Common myeloid progenitor, CD34-positive (primary cell): ENCODE measurements around the gene GUCY1A2.
"Not testable (repeated sequence)": the region's sequence is repeated elsewhere in the genome, so short reads cannot be mapped to it uniquely, and the experiment has no call there.

Experiments
- CTCF ChIA-PET: fragments of 350-600 bp; sonication (Branson Sonifier 250); formaldehyde crosslinking; loops from one replicate; lab custom pipeline; 2021; ENCODE audit warnings: antibody characterized with exemption; lab: Charles Lee
- POLR2A ChIA-PET: fragments of 350-600 bp; sonication (Branson Sonifier 250); formaldehyde crosslinking; loops from one replicate; lab custom pipeline; 2021; ENCODE audit warnings: antibody characterized with exemption; lab: Charles Lee
- DNase-seq, 3 donors: peaks; one replicate each; pipeline versions ENCODE4 v3.0.0 to v3.0.0-alpha.2; 2013
- H3K27ac ChIP-seq, 2 experiments: 1 replicate in 1 of 2; 2 replicates in 1 of 2; pipeline ENCODE4 v1.7.0; 2013; ENCODE audit warnings: inconsistent platforms in 2 of 2, low read length in 2 of 2, mild to moderate bottlenecking in 2 of 2, low read depth in 1 of 2, moderate library complexity in 1 of 2; ENCODE audit not compliant: severe bottlenecking in 2 of 2, insufficient read depth in 1 of 2, poor library complexity in 1 of 2
- H3K27me3 ChIP-seq, 5 experiments: replicated peaks in 2 of 5; 1 replicate in 3 of 5; 2 replicates in 2 of 5; pipeline versions ENCODE4 v1.6.1 to v1.7.0; 2013; ENCODE audit warnings: low read length in 4 of 5, mild to moderate bottlenecking in 2 of 5, moderate library complexity in 2 of 5, inconsistent platforms in 1 of 5; ENCODE audit not compliant: insufficient read depth in 5 of 5, control insufficient read depth in 4 of 5
- H3K36me3 ChIP-seq, 4 experiments: 1 replicate in 2 of 4; 2 replicates in 2 of 4; pipeline versions ENCODE4 v1.6.1 to v1.7.0; 2013; ENCODE audit warnings: low read length in 3 of 4, control low read depth in 1 of 4, mild to moderate bottlenecking in 1 of 4; ENCODE audit not compliant: control insufficient read depth in 4 of 4, insufficient read depth in 4 of 4
- H3K4me1 ChIP-seq, 4 experiments: 1 replicate in 3 of 4; 2 replicates in 1 of 4; pipeline versions ENCODE4 v1.6.1 to v1.7.1; 2013; ENCODE audit warnings: low read length in 3 of 4, mild to moderate bottlenecking in 3 of 4, control low read depth in 1 of 4, inconsistent platforms in 1 of 4, moderate library complexity in 1 of 4; ENCODE audit not compliant: control insufficient read depth in 4 of 4, insufficient read depth in 4 of 4; ENCODE audit errors: control extremely low read depth in 1 of 4
- H3K4me3 ChIP-seq, 7 experiments: 1 replicate in 4 of 7; 2 replicates in 3 of 7; pipeline versions ENCODE4 v1.5.1 to v1.7.0; 2013; ENCODE audit warnings: mild to moderate bottlenecking in 7 of 7, low read length in 6 of 7, moderate library complexity in 6 of 7, inconsistent platforms in 2 of 7, low read depth in 2 of 7, control low read depth in 1 of 7; ENCODE audit not compliant: insufficient read depth in 4 of 7, control insufficient read depth in 1 of 7; ENCODE audit errors: extremely low read depth in 1 of 7
- H3K9me3 ChIP-seq, 5 experiments: 1 replicate in 4 of 5; 2 replicates in 1 of 5; pipeline versions ENCODE4 v1.6.1 to v1.7.1; 2013; ENCODE audit warnings: low read length in 4 of 5, mild to moderate bottlenecking in 2 of 5, inconsistent platforms in 1 of 5, low read depth in 1 of 5, moderate library complexity in 1 of 5; ENCODE audit not compliant: control insufficient read depth in 4 of 5, insufficient read depth in 2 of 5; ENCODE audit errors: control extremely low read depth in 1 of 5
- WGBS: methylation state at CpG from one replicate; pipeline ENCODE4 v1.1.5; 2013; ENCODE audit not compliant: insufficient coverage; 5-methylcytosine and 5-hydroxymethylcytosine counted together

GUCY1A2 gene

DNA sequence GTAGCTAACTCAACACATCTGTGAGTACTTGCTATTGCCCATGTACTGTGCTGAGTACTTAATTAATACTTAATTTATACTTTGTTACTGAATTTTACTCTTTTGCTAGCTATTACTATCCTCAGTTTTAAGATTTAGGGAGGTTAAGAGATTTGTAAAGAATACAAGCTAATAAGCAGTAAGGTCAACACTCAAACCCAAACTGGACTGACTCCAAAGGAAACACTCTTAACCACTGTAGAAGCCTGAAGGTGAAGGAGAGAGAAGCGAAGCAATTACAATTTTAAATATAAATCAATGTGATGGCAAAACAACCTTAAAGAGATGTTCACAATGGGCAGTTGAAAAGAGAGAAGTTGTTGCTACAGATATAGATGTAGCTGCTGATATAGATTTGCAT is 204.5 kb downstream of the GUCY1A2 start:
- POLR2A ChIA-PET, result no interaction called here
- Histone ChIP-seq H3K4me3 (no peak overlapping the region), H3K27me3 (no peaks in the 10 kb centered on the region), H3K27ac (no peak overlapping the region), H3K9me3 (no peaks in the 10 kb centered on the region), H3K4me1 (no peaks in the 10 kb centered on the region), H3K36me3 (no peaks in the 10 kb centered on the region)
- no peak for DNase-seq
- no CpG with 5 or more reads among the region's 1 CpG for WGBS
- CTCF ChIA-PET, result no interaction called here

DNA sequence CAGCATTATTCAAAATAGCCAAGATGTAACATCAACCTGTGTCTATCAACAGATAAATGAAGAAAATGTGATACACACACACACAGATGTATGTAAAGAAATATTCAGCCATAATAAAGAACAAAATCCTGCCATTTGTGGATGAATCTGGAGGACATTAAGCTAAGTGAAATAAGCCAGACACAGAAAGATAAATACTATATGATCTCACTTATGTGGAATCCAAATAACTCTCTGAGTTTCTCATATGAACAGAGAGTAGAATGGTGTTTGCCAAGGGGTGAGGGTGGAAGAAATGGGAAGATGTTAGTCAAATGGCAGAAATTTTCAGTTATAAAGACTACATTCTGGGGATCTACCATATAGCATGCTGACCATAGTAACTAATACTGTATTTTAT is 224.2 kb downstream of the GUCY1A2 start:
- ChIA-PET CTCF (no interaction called here), POLR2A (no interaction called here)

DNA sequence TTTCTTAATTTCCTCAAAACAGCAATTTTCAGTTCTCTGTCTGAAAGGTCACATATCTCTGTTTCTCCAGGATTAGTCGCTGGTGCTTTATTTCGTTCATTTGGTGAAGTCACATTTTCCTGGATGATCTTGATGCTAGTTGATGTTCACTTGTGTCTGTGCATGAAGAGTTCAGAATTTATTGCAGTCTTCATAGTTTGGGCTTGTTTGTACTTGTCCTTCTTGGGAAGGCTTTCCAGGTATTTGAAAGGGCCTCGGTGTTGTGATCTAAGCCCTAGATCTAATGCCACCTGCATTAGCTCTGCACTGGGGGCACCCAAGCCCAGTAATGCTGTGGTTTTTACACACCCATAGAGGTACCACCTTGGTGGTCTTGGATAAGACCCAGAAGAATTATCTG is 228.9 kb downstream of the GUCY1A2 start:
- H3K9me3 ChIP-seq, result peaks cover 0 to 2% (median 0%) of the 10 kb centered on the region in 5 experiments
- H3K27me3 ChIP-seq, result no peaks in the 10 kb centered on the region
- no peak overlapping the region for H3K4me3 ChIP-seq
- DNase-seq, result no peak
- ChIA-PET POLR2A (no interaction called here), CTCF (no interaction called here)
- H3K27ac ChIP-seq, result no peak overlapping the region
- H3K4me1 ChIP-seq, result no peaks in the 10 kb centered on the region
- no peaks in the 10 kb centered on the region for H3K36me3 ChIP-seq
- WGBS, result 96% methylated on average over 3 of the region's 3 CpGs

More for the DNA sequence above, 224.2 kb downstream of the GUCY1A2 start:
- Histone ChIP-seq H3K27me3 (no peaks in the 10 kb centered on the region), H3K27ac (no peak overlapping the region), H3K36me3 (no peaks in the 10 kb centered on the region), H3K4me3 (no peak overlapping the region), H3K9me3 (peaks cover 0 to 2% (median 0%) of the 10 kb centered on the region in 5 experiments), H3K4me1 (no peaks in the 10 kb centered on the region)
- no peak for DNase-seq

DNA sequence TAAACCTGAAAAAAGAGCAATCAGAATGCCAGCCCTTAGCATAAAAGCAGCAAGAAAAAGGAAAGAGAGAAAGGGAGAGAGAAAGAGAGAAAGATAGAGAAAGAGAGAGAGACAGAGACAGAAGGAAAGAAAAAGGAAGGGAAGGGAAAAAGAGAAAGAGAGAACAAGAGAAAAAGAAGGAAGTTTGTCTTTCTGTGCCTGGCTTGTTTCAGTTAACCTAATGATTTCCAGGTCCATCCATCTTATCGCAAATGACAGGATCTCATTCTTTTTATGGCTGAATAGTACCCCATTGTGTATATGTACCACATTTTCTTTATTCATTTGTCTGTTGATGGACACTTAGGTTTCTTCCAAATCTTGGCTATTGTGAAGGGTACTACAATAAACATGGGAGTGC is 230.8 kb downstream of the GUCY1A2 start:
- no CpG with 5 or more reads among the region's 1 CpG for WGBS
- no peaks in the 10 kb centered on the region for H3K36me3 ChIP-seq
- H3K27ac ChIP-seq, result no peak overlapping the region
- no peak overlapping the region for H3K4me3 ChIP-seq
- no peak for DNase-seq
- H3K27me3 ChIP-seq, result no peaks in the 10 kb centered on the region
- ChIA-PET CTCF (no interaction called here), POLR2A (no interaction called here)
- peaks cover 0 to 2% (median 0%) of the 10 kb centered on the region in 5 experiments for H3K9me3 ChIP-seq
- no peaks in the 10 kb centered on the region for H3K4me1 ChIP-seq

DNA sequence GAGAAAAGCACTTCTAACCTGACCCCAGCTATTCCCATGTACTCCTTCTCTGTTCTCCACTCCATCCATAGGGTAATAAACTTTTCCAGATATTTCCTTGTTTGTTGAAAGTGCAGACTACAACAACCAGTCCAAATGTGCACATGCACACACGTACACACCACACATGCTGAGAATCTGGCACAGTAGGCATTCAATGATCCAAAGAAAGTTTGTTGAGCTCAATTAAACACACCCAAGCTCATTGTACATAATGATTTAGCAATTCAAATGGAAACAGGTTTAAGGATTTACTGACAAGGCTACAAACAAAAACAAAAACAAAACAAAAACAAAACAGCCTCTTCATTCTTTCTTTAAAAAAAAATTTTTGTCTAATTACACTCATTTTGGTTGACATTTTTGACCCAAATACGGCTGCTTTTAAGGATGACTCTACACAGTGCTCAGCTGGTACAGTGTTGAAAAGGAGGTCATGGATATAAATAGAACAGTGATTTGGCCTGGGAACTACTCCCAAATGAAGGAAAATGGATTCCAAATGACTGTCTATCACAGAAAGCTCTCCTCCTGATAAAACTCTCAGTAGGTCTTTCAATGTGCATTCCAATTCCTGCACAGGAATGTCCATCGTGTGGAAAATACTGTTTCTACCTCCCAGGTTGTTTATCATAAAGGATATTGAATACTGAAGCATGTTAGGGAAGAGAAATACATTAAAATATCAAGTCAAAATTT is 232.2 kb downstream of the GUCY1A2 start:
- WGBS, result 83% methylated on average over 1 of the region's 3 CpGs
- no peak for DNase-seq
- no peaks in the 10 kb centered on the region for H3K36me3 ChIP-seq
- H3K4me3 ChIP-seq, result no peak overlapping the region
- CTCF ChIA-PET, result no interaction called here
- H3K27ac ChIP-seq, result no peak overlapping the region
- no peaks in the 10 kb centered on the region for H3K27me3 ChIP-seq
- POLR2A ChIA-PET, result no interaction called here
- H3K4me1 ChIP-seq, result no peaks in the 10 kb centered on the region
- H3K9me3 ChIP-seq, result peaks cover 0 to 2% (median 0%) of the 10 kb centered on the region in 5 experiments

DNA sequence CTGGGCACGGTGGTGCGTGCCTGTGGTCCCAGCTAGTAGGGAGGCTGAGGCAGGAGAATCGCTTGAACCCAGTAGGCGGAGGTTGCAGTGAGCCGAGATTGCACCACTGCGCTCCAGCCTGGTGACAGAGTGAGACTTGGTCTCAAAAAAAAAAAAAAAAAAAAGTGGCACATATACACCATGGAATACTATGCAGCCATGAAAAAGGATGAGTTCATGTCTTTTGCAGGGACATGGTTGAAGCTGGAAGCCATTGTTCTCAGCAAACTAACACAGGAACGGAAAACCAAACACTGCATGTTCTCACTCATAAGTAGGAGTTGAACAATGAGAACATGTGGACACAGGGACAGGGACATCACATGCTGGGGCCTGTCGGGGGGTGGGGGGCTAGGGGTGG is 241.0 kb downstream of the GUCY1A2 start:
- H3K27me3 ChIP-seq, H3K9me3 ChIP-seq, H3K36me3 ChIP-seq, H3K4me1 ChIP-seq, POLR2A ChIA-PET, H3K4me3 ChIP-seq, DNase-seq, H3K27ac ChIP-seq: not testable (repeated sequence)
- 100% methylated on average over 2 of the region's 8 CpGs for WGBS
- CTCF ChIA-PET, result interaction anchor here (1.2 kb wide), 1 partner anchor 33 kb away, joined by 4 read pairs; no protein-coding TSS in a partner anchor

DNA sequence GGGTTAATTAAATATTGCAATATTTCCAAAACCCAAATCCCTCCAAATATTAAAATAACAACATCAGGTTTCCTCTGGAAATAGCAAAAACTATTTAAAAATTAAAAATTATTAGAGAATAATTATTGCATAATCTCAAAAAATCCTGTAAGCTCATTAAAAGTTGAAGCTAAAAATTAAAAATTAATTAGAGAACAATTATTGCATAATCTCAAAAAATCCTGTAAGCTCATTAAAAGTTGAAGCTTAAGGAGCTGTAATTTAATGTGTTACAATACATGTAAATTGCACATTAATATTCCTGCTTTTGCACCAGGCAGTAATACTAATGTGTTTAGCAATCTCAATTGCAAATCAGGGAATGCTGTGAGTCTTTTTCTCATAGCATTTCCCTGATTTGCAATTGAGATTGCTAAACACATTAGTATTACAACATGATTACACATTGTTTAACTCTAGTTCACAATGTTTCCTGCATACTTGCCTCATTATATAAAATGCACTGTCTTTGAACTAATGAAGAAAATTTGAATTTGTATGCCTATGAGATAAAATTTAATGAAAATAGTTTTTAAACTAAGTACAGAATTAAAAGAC is 247.7 kb downstream of the GUCY1A2 start:
- Histone ChIP-seq H3K4me3 (no peak overlapping the region), H3K27me3 (no peaks in the 10 kb centered on the region), H3K27ac (no peak overlapping the region), H3K4me1 (no peaks in the 10 kb centered on the region), H3K9me3 (no peaks in the 10 kb centered on the region), H3K36me3 (no peaks in the 10 kb centered on the region)
- ChIA-PET POLR2A (no interaction called here), CTCF (no interaction called here)
- no peak for DNase-seq
